HCT116 (cell line): ENCODE measurements around the gene OR10H5. TPM values are rescaled to one million over a fixed set of nuclear protein-coding genes. Genes with fewer than 3 reads are reported as not detected.

Source experiments
- ATAC-seq: fragments of 200-7000 bp; cut with Tn5 transposase; 2 replicates; pipeline ENCODE4 v1.9.1; 2020; ENCODE audit warnings: mild to moderate bottlenecking, moderate library complexity
- BruUV-seq: library from RNA; stranded (reverse); fragments of 400-500 nt; replicated peaks from 2 replicates; lab custom pipeline; 2021; lab: Mats Ljungman, UMichigan
- CTCF ChIA-PET: fragments of 300-600 bp; sonication (Branson Sonifier 250); formaldehyde crosslinking; loops from one replicate; lab custom pipeline; 2021; ENCODE audit warnings: antibody characterized with exemption; lab: Charles Lee
- POLR2A ChIA-PET: fragments of 300-600, 350-600 bp; sonication (Branson Sonifier 250); formaldehyde crosslinking; loops from one replicate; lab custom pipeline; 2021; ENCODE audit warnings: antibody characterized with exemption; lab: Charles Lee
- RAD21 ChIA-PET, 2 experiments: fragments of 300-600 bp; sonication (Branson Sonifier 250); formaldehyde crosslinking; loops; one replicate each; lab custom pipeline; 2023; ENCODE audit warnings: low total read pairs in 2 of 2; ENCODE audit not compliant: uncharacterized antibody in 2 of 2, unreplicated experiment in 2 of 2, low non-redundant PET in 1 of 2; lab: Charles Lee
- DNase-seq: peaks from one replicate; pipeline ENCODE4 v3.0.0-alpha.2; 2010; ENCODE audit warnings: low read depth, low spot score
- H2AFZ ChIP-seq: fragments of 200-600 bp; shearing (Covaris generic), sonication (generic); 2 replicates; pipeline ENCODE4 v1.6.1; 2017; ENCODE audit warnings: low read depth, mixed run types, mixed read lengths, antibody characterized with exemption, low read length; ENCODE audit not compliant: poor library complexity, severe bottlenecking
- H3K27ac ChIP-seq: 2 replicates; pipeline ENCODE4 v1.5.1; 2012; ENCODE audit warnings: low read depth, low read length
- H3K27me3 ChIP-seq: fragments of 200-600 bp; sonication (generic); 2 replicates; pipeline ENCODE4 v1.6.1; 2016; ENCODE audit warnings: mixed run types, low read length, mixed read lengths; ENCODE audit not compliant: insufficient read depth
- H3K36me3 ChIP-seq, 2 experiments: fragments of 200-500 bp in 1 of 2; fragments of 200-600 bp in 1 of 2; sonication (Bioruptor generic) in 1 of 2; sonication (generic) in 1 of 2; 2 replicates each; pipeline versions ENCODE4 v1.5.1 to v1.6.1; 2014 to 2016; ENCODE audit warnings: low read length in 2 of 2, inconsistent platforms in 1 of 2, mixed read lengths in 1 of 2, mixed run types in 1 of 2; ENCODE audit not compliant: insufficient read depth in 2 of 2, control insufficient read depth in 1 of 2
- H3K4me1 ChIP-seq, 2 experiments: fragments of 200-600 bp in 1 of 2; sonication (generic) in 1 of 2; 2 replicates each; pipeline versions ENCODE4 v1.5.1 to v1.6.1; 2012 to 2017; ENCODE audit warnings: low read length in 2 of 2, inconsistent platforms in 1 of 2, mild to moderate bottlenecking in 1 of 2, mixed read lengths in 1 of 2, mixed run types in 1 of 2, moderate library complexity in 1 of 2; ENCODE audit not compliant: insufficient read depth in 2 of 2, control insufficient read depth in 1 of 2
- H3K4me2 ChIP-seq: fragments of 200-600 bp; sonication (generic); 2 replicates; pipeline ENCODE4 v1.6.1; 2017; ENCODE audit warnings: mixed run types, low read length, mixed read lengths
- H3K4me3 ChIP-seq, 2 experiments: fragments of 200-600 bp in 1 of 2; sonication (generic) in 1 of 2; replicated peaks in 1 of 2; 2 replicates each; pipeline ENCODE4 v1.5.1; 2011 to 2016; ENCODE audit warnings: low read length in 2 of 2, control low read depth in 1 of 2, low read depth in 1 of 2, mild to moderate bottlenecking in 1 of 2, mixed read lengths in 1 of 2, mixed run types in 1 of 2
- H3K79me2 ChIP-seq: fragments of 200-600 bp; sonication (generic); 2 replicates; pipeline ENCODE4 v1.6.1; 2017; ENCODE audit warnings: mild to moderate bottlenecking, mixed run types, low read length, moderate library complexity, mixed read lengths; ENCODE audit not compliant: insufficient read depth
- H3K9ac ChIP-seq: fragments of 200-600 bp; sonication (generic); 2 replicates; pipeline ENCODE4 v1.6.1; 2016; ENCODE audit warnings: low read length, mixed read lengths
- H3K9me2 ChIP-seq: fragments of 200-600 bp; sonication (generic), shearing (Covaris generic); 2 replicates; pipeline ENCODE4 v1.6.1; 2017; ENCODE audit warnings: mixed run types, mild to moderate bottlenecking, moderate library complexity; ENCODE audit not compliant: insufficient read depth
- H3K9me3 ChIP-seq, 2 experiments: fragments of 200-500 bp in 1 of 2; fragments of 200-600 bp in 1 of 2; sonication (Bioruptor generic) in 1 of 2; sonication (generic) in 1 of 2; 2 replicates each; pipeline ENCODE4 v1.6.1; 2014 to 2017; ENCODE audit warnings: low read length in 2 of 2, mixed read lengths in 2 of 2, inconsistent platforms in 1 of 2, low read depth in 1 of 2, mild to moderate bottlenecking in 1 of 2, mixed run types in 1 of 2, moderate library complexity in 1 of 2; ENCODE audit not compliant: control insufficient read depth in 1 of 2, insufficient read depth in 1 of 2
- H4K20me1 ChIP-seq: fragments of 200-600 bp; sonication (generic), shearing (Covaris generic); 2 replicates; pipeline ENCODE4 v1.6.1; 2017; ENCODE audit warnings: mixed run types, mild to moderate bottlenecking, moderate library complexity; ENCODE audit not compliant: insufficient read depth
- ATF3 ChIP-seq: IDR thresholded peaks from 2 replicates; pipeline ENCODE4 v1.6.1; 2012
- CBX3 ChIP-seq: IDR thresholded peaks from 2 replicates; pipeline ENCODE4 v1.6.1; 2012; ENCODE audit warnings: low read depth
- CEBPB ChIP-seq: IDR thresholded peaks from 2 replicates; pipeline ENCODE4 v1.6.1; 2012; ENCODE audit warnings: low read depth
- CTCF ChIP-seq, 3 experiments: fragments of 200-600 bp in 1 of 3; sonication (generic) in 1 of 3; IDR thresholded peaks in 2 of 3; conservative IDR thresholded peaks in 1 of 3; 2 replicates each; pipeline ENCODE4 v1.5.1; 2012 to 2017; ENCODE audit warnings: low read depth in 2 of 3, low read length in 2 of 3, antibody characterized with exemption in 1 of 3, borderline replicate concordance in 1 of 3, control low read depth in 1 of 3, mild to moderate bottlenecking in 1 of 3, mixed read lengths in 1 of 3, mixed run types in 1 of 3, moderate library complexity in 1 of 3; ENCODE audit not compliant: insufficient read depth in 1 of 3
- ELF1 ChIP-seq: IDR thresholded peaks from 2 replicates; pipeline ENCODE4 v1.6.1; 2012; ENCODE audit warnings: low read depth, borderline replicate concordance
- EZH2 ChIP-seq: fragments of 200-600 bp; sonication (generic); IDR thresholded peaks from 2 replicates; pipeline ENCODE4 v1.6.1; 2017; ENCODE audit warnings: antibody characterized with exemption, mixed run types
- FOSL1 ChIP-seq: IDR thresholded peaks from 2 replicates; pipeline ENCODE4 v1.6.1; 2012; ENCODE audit warnings: low read depth
- JUND ChIP-seq: IDR thresholded peaks from 2 replicates; pipeline ENCODE4 v1.6.1; 2012
- MAX ChIP-seq: IDR thresholded peaks from 2 replicates; pipeline ENCODE4 v1.6.1; 2012
- POLR2A ChIP-seq: IDR thresholded peaks from 2 replicates; pipeline ENCODE4 v1.7.0; 2011; ENCODE audit warnings: borderline replicate concordance; ENCODE audit not compliant: insufficient read depth, insufficient read length; ENCODE audit errors: extremely low read depth
- POLR2AphosphoS5 ChIP-seq: IDR thresholded peaks from 2 replicates; pipeline ENCODE4 v1.6.1; 2011; ENCODE audit warnings: mild to moderate bottlenecking, low read depth, low read length, moderate library complexity
- REST ChIP-seq: IDR thresholded peaks from 2 replicates; pipeline ENCODE4 v1.6.1; 2012; ENCODE audit warnings: low read depth
- SP1 ChIP-seq: IDR thresholded peaks from 2 replicates; pipeline ENCODE4 v1.6.1; 2012; ENCODE audit warnings: low read depth
- SRF ChIP-seq: IDR thresholded peaks from 2 replicates; pipeline ENCODE4 v1.6.1; 2012; ENCODE audit warnings: low read depth
- YY1 ChIP-seq: IDR thresholded peaks from 2 replicates; pipeline ENCODE4 v1.6.1; 2011; ENCODE audit warnings: low read length, low read depth, moderate library complexity, mild to moderate bottlenecking; ENCODE audit not compliant: insufficient replicate concordance; ENCODE audit errors: extremely low read depth
- ZNF274 ChIP-seq: fragments of 200-500 bp; sonication (Bioruptor generic); IDR thresholded peaks from 2 replicates; pipeline ENCODE4 v1.6.1; 2014; ENCODE audit warnings: mild to moderate bottlenecking, low read depth, low read length, inconsistent platforms
- intact Hi-C: fragments of 100-400 bp; cut with micrococcal nuclease; formaldehyde crosslinking; loops from 2 replicates; pipeline ENCODE4 v1.10.0; 2022
- total RNA-seq: library from RNA; stranded (reverse); gene quantifications from one replicate; pipeline ENCODE4 v1.2.1, GENCODE V29; 2021; ENCODE audit not compliant: unreplicated experiment
- TF ChIP-seq, protein P1 (sequence below): IDR thresholded peaks from 2 replicates; pipeline ENCODE4 v1.6.1; 2011; ENCODE audit warnings: mild to moderate bottlenecking, low read length, moderate library complexity; ENCODE audit not compliant: insufficient replicate concordance; ENCODE audit errors: extremely low read depth

Gene OR10H5
- total RNA-seq, 1 experiment from 2014 or later, result not detected

DNA sequence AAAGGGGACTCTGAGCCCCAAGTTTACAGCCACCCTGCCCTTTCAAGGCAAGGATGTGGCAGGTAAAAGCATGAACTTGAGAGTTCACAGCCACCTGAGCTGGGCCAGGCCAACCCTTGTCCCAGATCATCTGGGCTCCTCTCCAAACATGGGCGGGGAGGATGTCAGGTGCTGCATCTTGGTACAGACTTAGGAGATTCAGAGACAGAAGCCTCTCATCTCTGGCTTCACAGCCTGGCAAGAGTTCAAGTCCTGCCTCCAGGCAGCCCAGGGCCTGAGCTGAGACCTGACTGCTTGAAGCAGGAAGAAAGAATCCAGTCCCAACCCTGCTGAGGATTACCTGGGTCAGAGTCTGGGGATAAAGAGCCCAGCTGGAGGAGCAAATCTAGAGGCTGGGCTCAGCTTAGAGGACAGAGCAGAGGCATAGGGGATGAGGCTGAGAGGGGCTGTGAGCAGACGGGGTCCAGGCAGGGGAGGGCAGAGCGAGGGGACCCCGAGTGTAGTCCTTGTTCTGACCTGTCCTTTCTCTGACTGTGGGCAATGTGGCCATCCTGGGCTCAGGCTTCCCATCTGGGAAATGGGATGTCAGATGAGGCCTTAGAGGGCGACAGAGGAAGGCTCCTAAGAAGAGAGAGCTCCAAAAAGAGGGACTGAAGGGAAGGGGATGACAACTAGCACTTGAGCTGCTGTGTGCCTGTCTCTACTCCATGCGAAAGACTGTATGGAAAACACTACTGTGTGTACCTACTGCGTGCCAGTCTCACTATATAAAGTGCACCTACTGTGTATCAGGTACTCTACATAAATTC is 6.6 kb upstream of the OR10H5 start:
- Histone ChIP-seq H3K27me3 (peaks cover 17% of the 10 kb centered on the region; the same call in 1 of the 2 replicates), H2AFZ (no peak overlapping the region), H3K27ac (no peak overlapping the region), H3K9me2 (no peaks in the 10 kb centered on the region), H3K9me3 (no peaks in the 10 kb centered on the region), H4K20me1 (no peaks in the 10 kb centered on the region), H3K79me2 (no peaks in the 10 kb centered on the region), H3K9ac (no peak overlapping the region), H3K4me1 (peaks cover 9 to 14% of the 10 kb centered on the region in 2 experiments; a peak in 3 of 4 replicates), H3K36me3 (no peaks in the 10 kb centered on the region), H3K4me3 (no peak overlapping the region), H3K4me2 (no peak overlapping the region)
- intact Hi-C loops, result no loop called here
- RAD21 ChIA-PET, result no interaction called here
- POLR2A ChIA-PET, result no interaction called here
- no peak for TF ChIP-seq CTCF (IDR thresholded peaks at IDR 0.05 in 2 of 3, conservative IDR thresholded peaks at IDR 0.05 in 1 of 3; ENCODE audit: borderline replicate concordance in 1 of 3, insufficient read depth in 1 of 3, low read depth in 2 of 3, low read length in 2 of 3)
- no peak for TF ChIP-seq SRF
- TF ChIP-seq YY1, result no peak
- no peak for TF ChIP-seq CBX3
- no peak for TF ChIP-seq ELF1
- no peak for TF ChIP-seq POLR2AphosphoS5
- no peak for TF ChIP-seq POLR2A
- TF ChIP-seq, protein P1, sequence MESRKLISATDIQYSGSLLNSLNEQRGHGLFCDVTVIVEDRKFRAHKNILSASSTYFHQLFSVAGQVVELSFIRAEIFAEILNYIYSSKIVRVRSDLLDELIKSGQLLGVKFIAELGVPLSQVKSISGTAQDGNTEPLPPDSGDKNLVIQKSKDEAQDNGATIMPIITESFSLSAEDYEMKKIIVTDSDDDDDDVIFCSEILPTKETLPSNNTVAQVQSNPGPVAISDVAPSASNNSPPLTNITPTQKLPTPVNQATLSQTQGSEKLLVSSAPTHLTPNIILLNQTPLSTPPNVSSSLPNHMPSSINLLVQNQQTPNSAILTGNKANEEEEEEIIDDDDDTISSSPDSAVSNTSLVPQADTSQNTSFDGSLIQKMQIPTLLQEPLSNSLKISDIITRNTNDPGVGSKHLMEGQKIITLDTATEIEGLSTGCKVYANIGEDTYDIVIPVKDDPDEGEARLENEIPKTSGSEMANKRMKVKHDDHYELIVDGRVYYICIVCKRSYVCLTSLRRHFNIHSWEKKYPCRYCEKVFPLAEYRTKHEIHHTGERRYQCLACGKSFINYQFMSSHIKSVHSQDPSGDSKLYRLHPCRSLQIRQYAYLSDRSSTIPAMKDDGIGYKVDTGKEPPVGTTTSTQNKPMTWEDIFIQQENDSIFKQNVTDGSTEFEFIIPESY, result no peak
- TF ChIP-seq FOSL1, result no peak
- TF ChIP-seq REST, result no peak
- TF ChIP-seq SP1, result no peak
- TF ChIP-seq CEBPB, result no peak
- TF ChIP-seq MAX, result no peak
- TF ChIP-seq JUND, result no peak
- no peak for TF ChIP-seq ATF3
- no peak for TF ChIP-seq EZH2
- no peak for TF ChIP-seq ZNF274
- BruUV-seq, result no TSS peak
- peak; percentile 65 for ATAC-seq
- CTCF ChIA-PET, result no interaction called here
- no peak for DNase-seq
